ENCODE measurements around the gene TTLL1. TPM values are rescaled to one million over a fixed set of nuclear protein-coding genes. Genes with fewer than 3 reads are reported as not detected.
"Not testable (repeated sequence)": the region's sequence is repeated elsewhere in the genome, so short reads cannot be mapped to it uniquely, and the experiment has no call there.

Gene TTLL1
- total and polyA plus RNA-seq, 7 donors: 2.4 to 6.4 (median 4.3) TPM

- peaks cover 0 to 19% (median 17%) of the 10 kb centered on the region in 4 donors for H3K4me1 ChIP-seq
- TF ChIP-seq EP300 (IDR thresholded peaks at IDR 0.05) (no peak), POLR2AphosphoS5 (IDR thresholded peaks at IDR 0.05) (no peak), CTCF (IDR thresholded peaks at IDR 0.05) (no peak)
- DNase-seq: no peak
- no peaks in the 10 kb centered on the region for H3K36me3 ChIP-seq
- intact Hi-C loops (cut with DNase I): loop anchor here (10.0 kb wide), 2 partner anchors 53 to 373 kb away; partner anchors contain the start of genes ATP5MGL and CYB5R3
- no peak overlapping the region for H3K4me3 ChIP-seq
- H3K27me3 ChIP-seq: no peaks in the 10 kb centered on the region
- H3K9me3 ChIP-seq: no peaks in the 10 kb centered on the region
- WGBS, 2 donors: 72 to 81% methylated on average over 10 of the region's 10 CpGs
- H3K27ac ChIP-seq: no peak overlapping the region
Measured at GRCh38 chr22:43017525-43018460, 71.4 kb downstream of the TTLL1 start.

DNA sequence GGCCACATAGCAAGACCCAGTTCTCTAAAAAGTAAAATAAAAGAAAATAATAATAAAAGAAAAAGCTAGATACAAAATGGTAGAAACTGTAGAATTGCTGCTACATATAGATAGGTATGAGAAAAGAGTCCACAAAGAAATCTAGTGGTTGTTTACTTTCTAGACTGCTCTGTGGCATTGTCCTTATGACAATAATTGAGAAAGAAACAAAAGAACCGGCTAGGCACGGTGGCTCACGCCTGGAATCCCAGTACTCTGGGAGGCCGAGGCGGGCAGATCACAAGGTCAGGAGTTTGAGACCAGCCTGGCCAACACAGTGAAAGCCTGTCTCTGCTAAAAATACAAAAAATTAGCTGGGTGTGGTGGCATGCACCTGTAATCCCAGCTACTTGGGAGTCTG, 73.0 kb downstream of the TTLL1 start:
- not testable (repeated sequence) for H3K27ac ChIP-seq, H3K9me3 ChIP-seq, DNase-seq, H3K27me3 ChIP-seq, H3K36me3 ChIP-seq, H3K4me3 ChIP-seq
- intact Hi-C loops (cut with DNase I): loop anchor here (10.0 kb wide), 2 partner anchors 51 to 371 kb away; partner anchors contain the start of genes ATP5MGL and CYB5R3
- 81 to 95% methylated on average over 5 of the region's 5 CpGs for WGBS, 2 donors
- H3K4me1 ChIP-seq: peaks cover 0 to 30% (median 26%) of the 10 kb centered on the region in 4 donors

DNA sequence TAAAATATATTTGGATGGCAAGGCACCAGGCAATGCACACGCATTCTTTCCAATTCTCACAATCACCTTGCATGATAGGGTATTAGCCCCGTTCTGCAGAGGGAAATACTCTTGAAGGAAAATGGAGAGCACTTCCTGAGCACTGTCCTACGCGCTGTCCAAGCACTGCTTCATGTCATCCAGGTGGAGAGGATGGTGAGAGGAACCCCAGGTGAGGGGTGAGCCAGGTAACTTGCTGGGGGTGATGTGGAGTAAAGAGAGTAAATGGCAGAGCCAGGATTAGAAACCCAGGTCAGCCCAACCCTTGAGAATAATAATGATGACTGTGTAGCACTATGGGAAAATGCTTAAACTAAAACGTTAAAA, 73.5 kb downstream of the TTLL1 start:
- intact Hi-C loops (cut with DNase I): loop anchor here (2.0 to 10.0 kb wide), 5 partner anchors 21 to 371 kb away; partner anchors contain the start of genes ARFGAP3, ATP5MGL and CYB5R3
- WGBS, 2 donors: 9 to 27% methylated on average over 5 of the region's 5 CpGs

DNA sequence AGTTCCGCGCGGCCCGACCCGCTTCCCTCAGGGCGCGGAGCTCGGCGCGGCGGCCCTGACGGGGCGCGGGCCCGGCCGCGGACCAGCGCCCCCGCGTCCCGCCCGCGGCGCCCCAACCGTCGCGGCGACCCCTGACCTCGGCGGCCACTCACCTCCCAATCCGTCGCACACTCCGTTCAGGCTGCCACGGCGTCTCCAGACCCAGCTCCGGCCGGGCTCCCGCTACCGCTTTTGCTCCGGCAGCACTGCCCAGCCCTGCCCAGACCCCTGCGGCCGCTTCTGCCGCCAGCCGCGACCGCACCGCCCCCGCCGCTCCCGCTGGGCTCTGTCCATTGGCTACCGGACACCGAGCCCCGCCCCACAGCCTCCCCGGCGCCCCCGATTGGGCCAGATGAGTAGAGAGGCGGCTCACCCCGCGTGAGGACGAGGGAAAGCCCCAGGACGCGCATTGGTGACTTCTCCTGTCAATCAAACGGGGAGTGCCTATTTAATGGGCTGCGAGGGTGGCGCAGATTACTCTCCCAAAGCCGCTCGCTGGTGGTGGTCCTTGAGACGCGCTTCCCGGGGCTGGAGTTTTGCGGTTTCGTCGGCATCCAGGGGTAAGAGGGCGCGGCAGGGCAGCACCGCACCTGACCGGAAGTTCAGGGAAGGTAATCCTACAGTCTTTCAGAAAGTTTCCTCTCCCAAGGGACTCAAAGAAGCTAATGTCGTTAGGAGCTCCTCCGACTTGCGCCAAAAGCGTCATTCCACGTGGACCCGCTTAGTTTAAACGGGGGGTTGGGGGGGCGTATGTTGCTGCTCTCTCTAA, 74.1 kb downstream of the TTLL1 start, which contains the start of gene PACSIN2:
TSS of gene PACSIN2 (minus strand) at position 281 of the 808 bp plus-strand sequence. CDS start 103,069 bp downstream, outside the sequence.
- peak; percentile 100 for DNase-seq
- WGBS, 2 donors: 0% methylated on average over 85 of the region's 85 CpGs
- Histone ChIP-seq H3K4me3 (peak within 1 kb of the TSS; percentile 89 to 96 (median 92)), H3K36me3 (no peaks in the 10 kb centered on the region), H3K27me3 (no peaks in the 10 kb centered on the region), H3K9me3 (no peaks in the 10 kb centered on the region), H3K4me1 (peaks cover 0 to 33% (median 29%) of the 10 kb centered on the region in 4 donors), H3K27ac (peak within 1 kb of the TSS; percentile 80 to 88 (median 87))
- intact Hi-C loops (cut with DNase I): loop anchor here (2.0 to 10.0 kb wide), 6 partner anchors 20 to 370 kb away; partner anchors contain the start of genes ARFGAP3, ATP5MGL and CYB5R3
- TF ChIP-seq POLR2A (IDR thresholded peaks at IDR 0.05) (peak; percentile 83 to 93), EP300 (IDR thresholded peaks at IDR 0.05) (no peak), POLR2AphosphoS5 (IDR thresholded peaks at IDR 0.05) (peak; percentile 91 to 98 (median 97))

More for the DNA sequence above, 73.5 kb downstream of the TTLL1 start:
- H3K27me3 ChIP-seq: no peaks in the 10 kb centered on the region
- no peak for DNase-seq
- H3K4me3 ChIP-seq: peak overlapping the region; percentile 89 to 96 (median 92)
- peak overlapping the region; percentile 80 to 88 (median 87) for H3K27ac ChIP-seq
- no peaks in the 10 kb centered on the region for H3K9me3 ChIP-seq
- H3K36me3 ChIP-seq: no peaks in the 10 kb centered on the region
- TF ChIP-seq POLR2A (IDR thresholded peaks at IDR 0.05): no peak
- TF ChIP-seq CTCF (IDR thresholded peaks at IDR 0.05): no peak
- TF ChIP-seq EP300 (IDR thresholded peaks at IDR 0.05): no peak
- TF ChIP-seq POLR2AphosphoS5 (IDR thresholded peaks at IDR 0.05): no peak
- peaks cover 0 to 33% (median 29%) of the 10 kb centered on the region in 4 donors for H3K4me1 ChIP-seq

GRCh38 chr22:43014316-43014868, 74.8 kb downstream of the TTLL1 start:
- peak overlapping the region; percentile 80 to 88 (median 87) for H3K27ac ChIP-seq
- peak in 2 of 4 donors; percentile 10 to 13 for TF ChIP-seq POLR2AphosphoS5 (IDR thresholded peaks at IDR 0.05)
- TF ChIP-seq POLR2A (IDR thresholded peaks at IDR 0.05): no peak
- no peak for TF ChIP-seq CTCF (IDR thresholded peaks at IDR 0.05)
- WGBS, 2 donors: 1% methylated on average over 38 to 39 of the region's 39 CpGs
- intact Hi-C loops (cut with DNase I): loop anchor here (2.0 to 10.0 kb wide), 6 partner anchors 20 to 370 kb away; partner anchors contain the start of genes ARFGAP3, ATP5MGL and CYB5R3
- peaks cover 0 to 39% (median 35%) of the 10 kb centered on the region in 4 donors for H3K4me1 ChIP-seq
- H3K9me3 ChIP-seq: no peaks in the 10 kb centered on the region
- no peaks in the 10 kb centered on the region for H3K36me3 ChIP-seq
- no peaks in the 10 kb centered on the region for H3K27me3 ChIP-seq
- peak; percentile 77 for DNase-seq
- peak overlapping the region; percentile 89 to 96 (median 92) for H3K4me3 ChIP-seq

All from sigmoid colon (tissue), 7 donors.